GM06990 (cell line): Measurements from ENCODE around the gene MORN3.
"Not testable (repeated sequence)": the region's sequence is repeated elsewhere in the genome, so short reads cannot be mapped to it uniquely, and the experiment has no call there.

ENCODE experiments used
- DNase-seq: peaks from one replicate; pipeline ENCODE4 v3.0.0-alpha.2; 2011; ENCODE audit not compliant: insufficient read length; ENCODE audit errors: extremely low read depth
- H3K27me3 ChIP-seq: replicated peaks from 2 replicates; pipeline ENCODE4 v1.6.0; 2011; ENCODE audit warnings: low read length; ENCODE audit not compliant: control insufficient read depth, insufficient read depth
- H3K36me3 ChIP-seq: 2 replicates; pipeline ENCODE4 v1.5.1; 2011; ENCODE audit warnings: low read length; ENCODE audit not compliant: control insufficient read depth, insufficient read depth
- H3K4me3 ChIP-seq: replicated peaks from 2 replicates; pipeline ENCODE4 v1.5.1; 2011; ENCODE audit warnings: low read depth, mild to moderate bottlenecking, control low read depth, low read length
- TF ChIP-seq, protein P1 (sequence below): IDR thresholded peaks from 2 replicates; pipeline ENCODE4 v1.5.1; 2011; ENCODE audit warnings: low read length, control low read depth, mild to moderate bottlenecking, inconsistent platforms; ENCODE audit not compliant: insufficient read depth, poor library complexity, severe bottlenecking

The MORN3 gene

DNA sequence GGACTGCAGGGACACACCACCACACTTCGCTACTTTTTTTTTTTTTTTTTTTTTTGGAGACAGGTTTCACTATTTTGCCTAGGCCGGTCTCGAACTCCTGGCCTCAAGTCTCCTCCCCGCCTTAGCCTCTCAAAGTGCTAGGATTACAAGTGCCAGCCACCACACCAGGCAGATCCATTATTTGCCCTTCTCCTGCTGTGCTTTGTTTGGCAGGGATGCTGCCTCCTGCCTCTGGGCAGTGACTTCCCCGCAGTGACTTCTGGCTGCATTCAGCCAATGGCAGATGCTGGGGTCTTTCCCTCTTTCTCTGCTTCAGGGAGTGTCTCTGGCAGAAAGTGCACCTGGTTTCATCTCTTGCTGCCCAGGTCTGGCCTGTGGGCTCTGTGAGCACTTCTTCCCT is 6.7 kb upstream of the MORN3 start:
- no peak for DNase-seq
- no peaks in the 10 kb centered on the region for H3K36me3 ChIP-seq
- TF ChIP-seq, protein P1, sequence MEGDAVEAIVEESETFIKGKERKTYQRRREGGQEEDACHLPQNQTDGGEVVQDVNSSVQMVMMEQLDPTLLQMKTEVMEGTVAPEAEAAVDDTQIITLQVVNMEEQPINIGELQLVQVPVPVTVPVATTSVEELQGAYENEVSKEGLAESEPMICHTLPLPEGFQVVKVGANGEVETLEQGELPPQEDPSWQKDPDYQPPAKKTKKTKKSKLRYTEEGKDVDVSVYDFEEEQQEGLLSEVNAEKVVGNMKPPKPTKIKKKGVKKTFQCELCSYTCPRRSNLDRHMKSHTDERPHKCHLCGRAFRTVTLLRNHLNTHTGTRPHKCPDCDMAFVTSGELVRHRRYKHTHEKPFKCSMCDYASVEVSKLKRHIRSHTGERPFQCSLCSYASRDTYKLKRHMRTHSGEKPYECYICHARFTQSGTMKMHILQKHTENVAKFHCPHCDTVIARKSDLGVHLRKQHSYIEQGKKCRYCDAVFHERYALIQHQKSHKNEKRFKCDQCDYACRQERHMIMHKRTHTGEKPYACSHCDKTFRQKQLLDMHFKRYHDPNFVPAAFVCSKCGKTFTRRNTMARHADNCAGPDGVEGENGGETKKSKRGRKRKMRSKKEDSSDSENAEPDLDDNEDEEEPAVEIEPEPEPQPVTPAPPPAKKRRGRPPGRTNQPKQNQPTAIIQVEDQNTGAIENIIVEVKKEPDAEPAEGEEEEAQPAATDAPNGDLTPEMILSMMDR = no peak
- no peaks in the 10 kb centered on the region for H3K27me3 ChIP-seq
- no peak overlapping the region for H3K4me3 ChIP-seq

DNA sequence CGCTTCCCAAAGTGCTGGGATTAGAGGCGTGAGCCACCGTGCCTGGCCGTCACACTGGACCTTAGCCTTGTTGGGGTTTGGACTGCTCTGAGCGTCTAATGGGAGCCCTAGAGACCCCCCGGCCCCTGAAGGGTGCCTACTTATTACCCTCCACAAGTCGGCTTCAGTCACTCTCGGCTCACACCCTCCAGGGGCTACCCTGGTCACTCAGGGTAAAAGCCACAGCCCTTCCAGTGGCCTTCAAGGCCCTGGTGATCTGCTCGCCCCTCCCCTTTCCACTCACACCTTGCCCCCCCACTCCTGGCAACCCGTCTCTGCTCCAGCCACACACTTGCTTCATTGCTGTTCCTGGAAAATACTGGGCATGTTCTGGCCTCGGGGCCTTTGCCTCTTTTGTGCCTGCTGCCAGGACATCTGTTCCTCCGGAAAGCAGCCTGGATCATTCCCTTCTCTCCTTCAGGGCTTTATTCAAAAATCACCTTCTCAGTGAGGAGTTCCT is 3.6 kb upstream of the MORN3 start:
- H3K4me3 ChIP-seq = peak overlapping the region; percentile 56
- no peaks in the 10 kb centered on the region for H3K36me3 ChIP-seq
- no peaks in the 10 kb centered on the region for H3K27me3 ChIP-seq
- TF ChIP-seq, protein P1 = no peak
- DNase-seq = no peak

DNA sequence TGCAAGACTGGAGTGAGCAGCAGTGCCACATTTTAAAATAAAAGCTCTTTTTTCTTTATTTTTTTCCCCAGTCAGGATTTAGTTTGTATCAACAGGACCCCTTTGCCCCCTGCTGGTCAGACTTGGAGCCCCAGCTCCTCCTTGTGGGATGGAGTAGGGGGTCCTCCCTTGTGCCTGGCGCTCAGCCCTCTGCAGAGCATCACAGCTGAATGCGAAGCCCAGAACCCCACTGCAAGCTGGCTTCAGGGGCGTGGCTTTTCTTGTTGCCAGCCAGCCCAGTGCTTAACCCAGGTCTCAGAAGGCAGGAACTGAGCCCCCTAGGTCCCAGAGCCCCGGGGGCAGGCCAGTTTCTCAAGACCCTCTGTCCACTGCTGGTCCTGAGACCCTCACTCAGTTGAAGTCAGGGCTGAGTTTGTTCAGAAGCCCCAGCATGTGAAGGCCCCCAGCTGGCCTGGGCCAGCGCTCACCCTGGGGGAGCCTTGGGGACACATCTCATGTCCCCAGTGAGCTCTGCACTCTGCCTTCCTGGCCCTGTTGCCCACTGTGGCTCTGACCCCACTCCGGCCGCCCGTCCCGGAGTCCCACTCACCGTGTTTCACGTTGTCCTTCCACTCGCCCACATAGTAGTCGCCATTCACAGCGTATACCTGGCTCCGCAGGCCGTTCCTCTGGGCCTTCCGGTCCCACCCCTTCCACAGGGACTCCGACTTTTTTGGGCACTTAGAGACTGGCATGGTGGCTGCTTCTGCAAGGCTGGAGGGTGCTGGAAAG is 519 bp downstream of the MORN3 start:
- no peaks in the 10 kb centered on the region for H3K27me3 ChIP-seq
- H3K4me3 ChIP-seq = no peak overlapping the region
- H3K36me3 ChIP-seq = peaks cover 1% of the 10 kb centered on the region; the same call in 1 of the 2 replicates
- TF ChIP-seq, protein P1 = peak; percentile 65
- no peak for DNase-seq

DNA sequence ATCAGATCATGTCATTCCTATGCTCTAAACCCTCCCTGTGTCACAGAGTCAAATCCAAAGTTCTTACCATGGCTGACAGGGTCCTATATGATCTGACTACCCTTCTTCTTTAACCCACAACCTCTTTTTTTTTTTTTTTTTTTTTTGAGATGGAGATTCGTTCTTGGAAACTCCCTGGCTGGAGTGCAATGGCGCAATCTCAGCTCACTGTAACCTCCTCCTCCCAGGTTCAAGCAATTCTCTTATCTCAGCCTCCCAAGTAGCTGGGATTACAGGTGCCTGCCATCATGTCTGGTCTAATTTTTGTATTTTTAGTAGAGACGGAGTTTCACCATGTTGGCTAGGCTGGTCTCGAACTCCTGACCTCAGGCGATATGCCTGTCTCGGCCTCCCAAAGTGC is 2.6 kb downstream of the MORN3 start:
- not testable (repeated sequence) for H3K36me3 ChIP-seq, H3K27me3 ChIP-seq, DNase-seq, H3K4me3 ChIP-seq

DNA sequence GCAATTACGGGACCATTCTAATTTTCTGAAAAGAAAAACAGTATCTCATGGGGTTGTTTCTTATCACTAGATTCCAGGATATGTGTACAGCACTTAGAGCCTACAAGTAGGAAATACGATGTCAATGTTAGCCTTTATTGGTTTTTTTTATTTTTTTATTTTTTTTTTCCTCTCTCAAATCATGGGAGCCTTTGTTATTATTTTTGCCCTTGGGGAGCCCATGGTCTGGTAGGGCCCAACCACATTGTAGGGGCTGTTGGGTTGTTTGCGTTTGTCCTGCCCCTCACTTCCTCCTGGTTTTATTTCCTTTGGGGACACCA is 5.9 kb downstream of the MORN3 start:
- H3K4me3 ChIP-seq = no peak overlapping the region
- no peaks in the 10 kb centered on the region for H3K27me3 ChIP-seq
- TF ChIP-seq, protein P1 = no peak

DNA sequence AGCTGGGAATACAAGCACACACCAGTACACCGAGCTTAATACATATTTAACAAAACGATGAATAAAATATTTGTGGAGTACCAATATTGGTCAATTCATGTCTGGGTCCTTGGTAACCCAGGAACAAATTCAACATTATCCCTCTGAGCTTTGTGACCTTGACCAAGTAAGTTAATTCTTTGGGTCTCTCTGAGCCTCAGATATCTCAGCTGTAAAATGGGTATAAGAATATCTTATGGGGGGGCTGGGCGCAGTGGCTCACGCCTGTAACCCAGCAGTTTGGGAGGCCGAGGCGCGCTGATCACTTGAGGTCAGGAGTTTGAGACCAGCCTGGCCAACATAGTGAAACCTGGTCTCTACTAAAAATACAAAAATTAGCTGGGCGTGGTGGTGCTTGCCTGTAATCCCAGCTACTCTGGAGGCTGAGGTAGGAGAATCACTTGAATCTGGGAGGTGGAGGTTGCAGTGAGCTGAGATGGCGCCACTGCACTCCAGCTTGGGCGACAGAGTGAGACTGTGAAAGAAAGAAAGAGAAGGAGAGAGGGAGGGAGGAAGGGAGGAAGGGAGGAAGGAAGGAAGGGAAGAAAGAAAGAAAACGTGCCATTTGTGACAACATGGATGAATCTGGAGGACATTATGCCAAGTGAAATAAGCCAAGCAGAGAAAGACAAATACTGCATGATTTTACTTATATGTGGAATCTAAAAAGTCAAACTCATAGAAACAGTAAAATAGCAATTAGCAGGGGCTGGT is 7.9 kb downstream of the MORN3 start:
- H3K4me3 ChIP-seq, H3K36me3 ChIP-seq, DNase-seq, H3K27me3 ChIP-seq: not testable (repeated sequence)

More for the DNA sequence above, 5.9 kb downstream of the MORN3 start:
- peaks cover 1% of the 10 kb centered on the region; the same call in 1 of the 2 replicates for H3K36me3 ChIP-seq
- DNase-seq = no peak
